ENCODE measurements around the gene EMD. TPM values are rescaled to one million over a fixed set of nuclear protein-coding genes. Genes with fewer than 3 reads are reported as not detected.
A peak's percentile ranks its signal among the peaks of the same experiment; 100 is the strongest.

EMD gene
- total and polyA plus RNA-seq, 2 donors (not counting 1 experiment from before 2014, with no cell fraction given) = 26.4 to 72.1 TPM

DNA sequence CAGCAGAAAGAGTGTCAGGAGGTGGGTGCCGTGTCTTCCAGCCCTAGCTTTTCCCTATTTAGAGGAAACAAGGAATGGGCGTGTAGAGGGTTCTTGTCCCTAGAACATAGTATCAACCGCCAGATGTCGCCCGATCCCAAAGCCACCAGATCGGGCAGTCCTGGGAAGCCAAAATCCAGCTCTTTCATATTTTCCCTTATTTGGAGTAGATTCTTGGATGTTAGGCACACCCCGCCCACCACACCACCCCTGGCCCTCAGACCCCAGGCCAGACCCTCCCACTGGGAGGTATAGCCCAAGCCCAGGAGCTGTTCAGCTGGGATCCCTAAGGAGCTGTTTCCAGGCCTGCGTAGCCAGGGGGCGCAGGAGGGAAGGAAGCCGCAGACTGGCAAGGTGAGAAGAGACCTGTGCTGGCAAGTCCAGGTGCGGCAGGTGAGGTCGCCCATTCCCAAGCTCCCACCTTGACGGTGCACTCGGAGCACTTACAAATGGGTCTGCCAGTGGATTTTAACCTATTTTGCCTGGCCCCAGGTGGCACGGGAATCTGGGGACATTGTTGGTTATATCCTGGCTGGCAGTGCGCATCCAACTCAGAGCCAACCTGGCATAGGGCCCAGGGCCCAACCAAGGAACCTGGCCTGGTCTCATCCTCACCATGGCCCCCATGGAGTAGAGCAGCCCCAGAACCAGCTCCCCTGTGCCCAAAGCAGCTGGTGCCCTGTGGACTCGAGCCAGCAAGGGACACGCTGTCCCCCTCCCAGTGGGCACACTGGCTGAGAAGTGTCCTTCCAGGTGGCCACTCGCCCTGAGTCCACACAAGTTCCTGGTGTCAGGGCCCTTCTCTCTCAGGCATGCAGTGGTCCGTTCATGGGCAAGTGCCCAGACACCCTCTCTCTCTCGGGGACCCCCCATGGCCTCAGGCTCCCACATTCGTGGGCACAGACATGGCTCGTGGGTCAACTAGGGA lies 5.5 kb upstream of the EMD start:
- peak overlapping the region; percentile 31 to 86 (median 56) for H3K4me3 ChIP-seq (replicated peaks in 1 of 4; ENCODE audit: control extremely low read depth in 1 of 4, insufficient read depth in 1 of 4, low read depth in 3 of 4, low read length in 4 of 4)
- peaks cover 4% of the 10 kb centered on the region for H3K36me3 ChIP-seq (ENCODE audit: control insufficient read depth, insufficient read depth, low read length)
- no peaks in the 10 kb centered on the region for H4K20me1 ChIP-seq (ENCODE audit: control insufficient read depth, extremely low read depth, insufficient read depth, low read length)
- peaks cover 33% of the 10 kb centered on the region for H3K79me2 ChIP-seq (ENCODE audit: control insufficient read depth, insufficient read depth, low read length)
- H3K4me2 ChIP-seq (ENCODE audit: extremely low read depth, insufficient read depth, low read length) = peak overlapping the region; percentile 80
- H3K27me3 ChIP-seq (ENCODE audit: control insufficient read depth, insufficient read depth, low read length) = no peaks in the 10 kb centered on the region
- no peak overlapping the region for H2AFZ ChIP-seq (ENCODE audit: low read length)
- H3K9me3 ChIP-seq (ENCODE audit: control insufficient read depth, insufficient read depth, low read depth, low read length) = no peaks in the 10 kb centered on the region
- H3K27ac ChIP-seq (ENCODE audit: insufficient read depth, low read length) = peak overlapping the region; percentile 43
- peak; percentile 76 to 85 for DNase-seq (ENCODE audit: low read depth in 2 of 2)
- TF ChIP-seq, protein P1, sequence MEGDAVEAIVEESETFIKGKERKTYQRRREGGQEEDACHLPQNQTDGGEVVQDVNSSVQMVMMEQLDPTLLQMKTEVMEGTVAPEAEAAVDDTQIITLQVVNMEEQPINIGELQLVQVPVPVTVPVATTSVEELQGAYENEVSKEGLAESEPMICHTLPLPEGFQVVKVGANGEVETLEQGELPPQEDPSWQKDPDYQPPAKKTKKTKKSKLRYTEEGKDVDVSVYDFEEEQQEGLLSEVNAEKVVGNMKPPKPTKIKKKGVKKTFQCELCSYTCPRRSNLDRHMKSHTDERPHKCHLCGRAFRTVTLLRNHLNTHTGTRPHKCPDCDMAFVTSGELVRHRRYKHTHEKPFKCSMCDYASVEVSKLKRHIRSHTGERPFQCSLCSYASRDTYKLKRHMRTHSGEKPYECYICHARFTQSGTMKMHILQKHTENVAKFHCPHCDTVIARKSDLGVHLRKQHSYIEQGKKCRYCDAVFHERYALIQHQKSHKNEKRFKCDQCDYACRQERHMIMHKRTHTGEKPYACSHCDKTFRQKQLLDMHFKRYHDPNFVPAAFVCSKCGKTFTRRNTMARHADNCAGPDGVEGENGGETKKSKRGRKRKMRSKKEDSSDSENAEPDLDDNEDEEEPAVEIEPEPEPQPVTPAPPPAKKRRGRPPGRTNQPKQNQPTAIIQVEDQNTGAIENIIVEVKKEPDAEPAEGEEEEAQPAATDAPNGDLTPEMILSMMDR (conservative IDR thresholded peaks at IDR 0.05 in 1 of 2, IDR thresholded peaks at IDR 0.05 in 1 of 2; ENCODE audit: low read depth in 1 of 2, low read length in 2 of 2) = peak in 1 of 2 donors; percentile 55
- TF ChIP-seq EZH2 (IDR thresholded peaks at IDR 0.05; ENCODE audit: low read length, missing control alignments) = no peak
- peak overlapping the region; percentile 50 for H3K9ac ChIP-seq (ENCODE audit: insufficient read depth, low read length)
- no peaks in the 10 kb centered on the region for H3K4me1 ChIP-seq (ENCODE audit: control insufficient read depth, extremely low read depth, insufficient read depth, low read length)

DNA sequence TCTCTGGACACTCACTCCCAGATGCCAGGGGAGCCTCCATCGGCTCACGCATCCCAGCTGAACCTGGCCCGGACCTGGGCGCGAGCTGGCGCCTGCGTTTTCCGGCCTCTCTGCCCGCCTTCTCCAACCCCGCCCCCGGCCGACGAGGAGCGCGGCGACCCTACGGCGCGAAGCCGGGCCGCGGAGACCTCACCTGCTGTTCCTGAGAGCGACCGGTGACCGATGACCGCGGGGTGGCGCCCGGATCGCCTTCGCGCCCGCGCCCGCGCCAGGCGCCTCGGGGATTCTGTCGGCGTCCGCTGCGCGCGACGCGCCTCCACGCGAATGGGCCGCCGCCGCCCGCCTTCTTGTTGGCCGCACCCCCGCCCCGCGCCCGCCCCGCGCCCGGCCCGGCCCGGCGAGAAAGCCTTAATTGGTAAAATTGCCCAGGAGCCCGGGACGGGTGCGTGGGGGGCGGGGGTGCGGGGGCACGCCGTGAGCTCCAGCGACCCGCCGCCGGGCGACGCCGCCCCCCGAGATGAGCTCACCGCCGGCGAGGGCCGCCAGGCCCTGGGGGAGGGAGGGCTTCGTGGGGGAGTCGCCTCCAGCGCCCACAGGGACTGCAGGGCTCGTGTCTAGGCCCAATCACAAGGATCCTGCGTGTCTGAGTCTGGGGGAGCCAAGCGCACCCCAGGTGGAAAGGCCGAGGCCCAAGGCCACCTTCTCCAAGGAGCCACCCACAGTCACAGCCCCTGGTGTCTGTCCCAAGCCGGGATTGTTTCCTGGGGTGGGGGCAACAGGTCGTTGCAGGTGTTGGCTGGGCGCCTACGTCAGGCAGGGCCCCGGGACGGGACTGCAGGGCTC lies 4.6 kb upstream of the EMD start, which contains the start of gene FLNA:
Gene FLNA (minus strand): TSS at position 322 of the 843 bp plus-strand sequence. CDS start 3,389 bp downstream, outside the sequence.
- H4K20me1 ChIP-seq (ENCODE audit: control insufficient read depth, extremely low read depth, insufficient read depth, low read length) = no peaks in the 10 kb centered on the region
- no peaks in the 10 kb centered on the region for H3K9me3 ChIP-seq (ENCODE audit: control insufficient read depth, insufficient read depth, low read depth, low read length)
- peak within 1 kb of the TSS; percentile 43 for H3K27ac ChIP-seq (ENCODE audit: insufficient read depth, low read length)
- no peaks in the 10 kb centered on the region for H3K4me1 ChIP-seq (ENCODE audit: control insufficient read depth, extremely low read depth, insufficient read depth, low read length)
- DNase-seq (ENCODE audit: low read depth in 2 of 2) = peak in 1 of 2 donors; percentile 49
- H3K4me2 ChIP-seq (ENCODE audit: extremely low read depth, insufficient read depth, low read length) = peak within 1 kb of the TSS; percentile 80
- no peak for TF ChIP-seq EZH2 (IDR thresholded peaks at IDR 0.05; ENCODE audit: low read length, missing control alignments)
- peaks cover 30% of the 10 kb centered on the region for H3K79me2 ChIP-seq (ENCODE audit: control insufficient read depth, insufficient read depth, low read length)
- H3K4me3 ChIP-seq (replicated peaks in 1 of 4; ENCODE audit: control extremely low read depth in 1 of 4, insufficient read depth in 1 of 4, low read depth in 3 of 4, low read length in 4 of 4) = peak within 1 kb of the TSS; percentile 31 to 86 (median 56)
- H3K36me3 ChIP-seq (ENCODE audit: control insufficient read depth, insufficient read depth, low read length) = peaks cover 4% of the 10 kb centered on the region
- H3K27me3 ChIP-seq (ENCODE audit: control insufficient read depth, insufficient read depth, low read length) = no peaks in the 10 kb centered on the region
- peak within 1 kb of the TSS; percentile 50 for H3K9ac ChIP-seq (ENCODE audit: insufficient read depth, low read length)
- H2AFZ ChIP-seq (ENCODE audit: low read length) = no peak within 1 kb of the TSS

DNA sequence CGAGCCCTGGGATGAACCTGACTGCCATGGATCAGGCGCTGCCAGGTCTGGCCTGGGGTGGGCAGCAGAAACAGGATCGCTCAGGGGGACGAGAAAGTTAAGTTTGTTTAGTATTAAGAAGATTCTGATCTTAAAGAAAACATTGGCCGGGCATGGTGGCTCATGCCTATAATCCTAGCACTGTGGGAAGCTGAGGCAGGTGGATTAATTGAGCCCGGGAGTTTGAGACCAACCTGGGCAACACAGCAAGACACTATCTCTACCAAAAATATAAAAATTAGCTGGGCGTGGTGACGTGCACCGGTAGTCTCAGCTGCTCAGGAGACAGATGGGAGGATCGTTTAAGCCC lies 4.0 kb upstream of the EMD start:
- no peaks in the 10 kb centered on the region for H3K27me3 ChIP-seq (ENCODE audit: control insufficient read depth, insufficient read depth, low read length)
- no peak overlapping the region for H3K9ac ChIP-seq (ENCODE audit: insufficient read depth, low read length)
- H3K79me2 ChIP-seq (ENCODE audit: control insufficient read depth, insufficient read depth, low read length) = peaks cover 31% of the 10 kb centered on the region
- peaks cover under 1% of the 10 kb centered on the region for H3K36me3 ChIP-seq (ENCODE audit: control insufficient read depth, insufficient read depth, low read length)
- no peaks in the 10 kb centered on the region for H3K9me3 ChIP-seq (ENCODE audit: control insufficient read depth, insufficient read depth, low read depth, low read length)
- no peak overlapping the region for H3K27ac ChIP-seq (ENCODE audit: insufficient read depth, low read length)
- TF ChIP-seq, protein P1 (conservative IDR thresholded peaks at IDR 0.05 in 1 of 2, IDR thresholded peaks at IDR 0.05 in 1 of 2; ENCODE audit: low read depth in 1 of 2, low read length in 2 of 2) = no peak
- TF ChIP-seq EZH2 (IDR thresholded peaks at IDR 0.05; ENCODE audit: low read length, missing control alignments) = no peak
- DNase-seq (ENCODE audit: low read depth in 2 of 2) = no peak
- H3K4me3 ChIP-seq (replicated peaks in 1 of 4; ENCODE audit: control extremely low read depth in 1 of 4, insufficient read depth in 1 of 4, low read depth in 3 of 4, low read length in 4 of 4) = peak overlapping the region in 1 of 4 experiments; percentile 48
- no peaks in the 10 kb centered on the region for H3K4me1 ChIP-seq (ENCODE audit: control insufficient read depth, extremely low read depth, insufficient read depth, low read length)
- no peaks in the 10 kb centered on the region for H4K20me1 ChIP-seq (ENCODE audit: control insufficient read depth, extremely low read depth, insufficient read depth, low read length)
- H3K4me2 ChIP-seq (ENCODE audit: extremely low read depth, insufficient read depth, low read length) = peak overlapping the region; percentile 13
- H2AFZ ChIP-seq (ENCODE audit: low read length) = no peak overlapping the region

Measured in fibroblast of lung (primary cell).